IPS DF 19.7 (cell line): ENCODE data around the gene L3HYPDH.

Experiments used
- DNase-seq: peaks from one replicate; pipeline ENCODE4 v3.0.0-alpha.2; 2013; ENCODE audit warnings: low read depth, low spot score

L3HYPDH gene

DNA sequence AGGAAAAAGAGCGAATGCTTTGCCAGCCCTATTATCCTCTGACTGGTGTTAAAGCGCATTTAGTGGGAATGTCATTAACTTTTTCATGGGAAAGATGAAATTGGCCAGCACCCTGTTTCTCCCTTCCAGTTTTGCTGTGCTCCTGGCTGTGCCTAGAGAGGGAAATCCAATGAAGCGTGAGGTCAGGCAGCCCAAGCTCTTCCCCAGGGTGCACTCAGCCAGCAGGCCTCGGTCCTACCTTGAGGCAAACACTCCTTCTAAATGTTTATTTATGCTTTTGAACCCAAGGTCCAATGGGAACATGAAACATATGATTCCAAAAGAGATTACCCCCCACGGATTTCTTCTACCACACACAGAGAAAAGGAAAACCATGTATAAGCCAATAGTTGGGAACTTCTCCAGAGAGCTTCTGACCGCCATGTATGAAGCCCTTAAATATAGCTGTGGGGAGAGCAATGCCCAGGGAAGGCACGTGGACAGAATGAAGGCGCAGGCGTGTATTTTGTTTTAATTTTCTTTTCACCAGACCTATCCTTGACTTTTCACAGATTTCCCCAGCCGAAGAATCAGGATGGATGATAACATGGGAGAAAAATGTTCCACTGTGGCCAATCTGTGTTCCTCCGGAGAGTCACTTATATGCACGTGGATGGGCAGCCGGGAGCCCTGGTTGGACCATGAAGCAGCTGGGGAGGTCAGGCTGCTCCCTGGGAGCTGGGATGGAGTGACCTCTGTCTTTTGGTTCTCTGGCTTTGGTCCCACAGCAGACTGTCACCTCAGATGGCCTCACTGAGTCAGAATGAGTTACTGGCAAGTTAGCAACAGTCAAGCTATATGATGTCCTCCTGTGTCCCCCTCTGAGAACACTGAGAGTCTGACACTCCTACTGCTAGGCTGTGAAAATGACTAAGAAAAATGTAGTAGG is 56.3 kb downstream of the L3HYPDH start:
- DNase-seq: no peak

DNA sequence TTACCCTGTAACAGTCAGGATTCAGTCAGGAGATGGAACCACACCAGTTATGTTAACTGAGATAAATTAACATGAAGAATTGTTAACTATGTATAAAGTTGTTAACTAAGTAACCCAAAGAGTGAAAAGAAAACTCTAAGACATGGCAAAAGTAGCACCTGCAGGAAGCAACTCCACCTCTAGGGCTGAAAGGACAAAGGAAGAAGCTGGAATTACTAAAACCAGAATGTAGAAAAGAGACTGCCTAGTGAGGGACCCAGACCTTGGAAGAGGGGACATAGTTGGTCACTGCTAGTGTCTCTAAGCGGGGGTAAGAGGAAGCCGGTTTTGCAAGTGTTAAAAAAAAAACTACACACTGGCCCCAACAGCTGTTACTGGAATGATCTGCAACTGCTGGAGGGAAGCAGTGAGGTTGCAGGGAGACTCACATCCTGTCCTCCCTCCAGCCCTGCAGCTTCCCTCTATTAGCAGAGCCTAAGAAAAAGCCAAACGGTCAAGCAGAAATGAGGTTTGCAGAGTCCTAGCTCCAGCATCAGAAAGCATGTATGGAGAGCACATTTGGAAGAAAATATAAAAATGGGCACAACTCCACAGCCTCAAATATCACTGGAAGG is 58.8 kb downstream of the L3HYPDH start:
- no peak for DNase-seq

- DNase-seq: no peak
These were observed 59.7 kb downstream of the L3HYPDH start for GRCh38 chr14:59424341-59425071.
